ENCODE data around the gene WWOX. TPM values are rescaled to one million over a fixed set of nuclear protein-coding genes. Genes with fewer than 3 reads are reported as not detected.

WWOX gene
- total and polyA plus RNA-seq, 2 donors (not counting 3 experiments of a cell fraction or from before 2014, with no cell fraction given) = 6.2 to 12.5 TPM

- no peaks in the 10 kb centered on the region for H3K9me3 ChIP-seq (replicated peaks; ENCODE audit: control insufficient read depth, insufficient read depth, low read length)
- ChIA-PET POLR2A (no interaction called here), CTCF (no interaction called here)
- no peak overlapping the region for H3K27ac ChIP-seq (ENCODE audit: insufficient read depth, low read depth, low read length)
- DNase-seq (ENCODE audit: low read depth, low spot score) (no peak), FAIRE-seq (no peak)
- H3K9me1 ChIP-seq (replicated peaks; ENCODE audit: control insufficient read depth, extremely low read depth, insufficient read depth, low read length) = no peaks in the 10 kb centered on the region
- no peak overlapping the region for H2AFZ ChIP-seq (ENCODE audit: low read depth, low read length)
- intact Hi-C loops (cut with micrococcal nuclease) = no loop called here
- BruUV-seq (replicated peaks) = no TSS peak
- H3K4me1 ChIP-seq (ENCODE audit: control insufficient read depth, extremely low read depth, insufficient read depth, low read length) = no peaks in the 10 kb centered on the region
- H3K36me3 ChIP-seq (ENCODE audit: control insufficient read depth in 2 of 2, extremely low read depth in 1 of 2, insufficient read depth in 2 of 2, low read length in 2 of 2) = no peaks in the 10 kb centered on the region
- no peaks in the 10 kb centered on the region for H3K79me2 ChIP-seq (ENCODE audit: control insufficient read depth, insufficient read depth, low read length)
- no peak for TF ChIP-seq MAX (IDR thresholded peaks at IDR 0.05; ENCODE audit: insufficient read depth, insufficient read length)
- no peaks in the 10 kb centered on the region for H3K27me3 ChIP-seq (ENCODE audit: control insufficient read depth in 2 of 2, insufficient read depth in 2 of 2, low read length in 2 of 2)
- no peak overlapping the region for H3K4me3 ChIP-seq (replicated peaks in 1 of 3; ENCODE audit: insufficient read depth in 1 of 3, low read depth in 1 of 3, low read length in 3 of 3)
- H3K9ac ChIP-seq (replicated peaks; ENCODE audit: extremely low read depth, insufficient read depth, low read length) = no peak overlapping the region
- dilution Hi-C loops (cut with MboI; ENCODE audit: extremely low pct_ligation_motif_present, low sequenced_read_pairs) = no loop called here
- H3K4me2 ChIP-seq (ENCODE audit: insufficient read depth, low read length) = no peak overlapping the region
- no peaks in the 10 kb centered on the region for H4K20me1 ChIP-seq (replicated peaks; ENCODE audit: control insufficient read depth, extremely low read depth, insufficient read depth, low read length)
Observed at GRCh38 chr16:78425891-78426510, 326.5 kb downstream of the WWOX start.

- dilution Hi-C loops (cut with MboI; ENCODE audit: extremely low pct_ligation_motif_present, low sequenced_read_pairs) = no loop called here
Observed at GRCh38 chr16:78428193-78428592, 328.7 kb downstream of the WWOX start.

More at GRCh38 chr16:78428193-78428592, 328.7 kb downstream of the WWOX start:
- FAIRE-seq (no peak), DNase-seq (ENCODE audit: low read depth, low spot score) (no peak)
- Histone ChIP-seq H3K36me3 (ENCODE audit: control insufficient read depth in 2 of 2, extremely low read depth in 1 of 2, insufficient read depth in 2 of 2, low read length in 2 of 2) (no peaks in the 10 kb centered on the region), H3K79me2 (ENCODE audit: control insufficient read depth, insufficient read depth, low read length) (no peaks in the 10 kb centered on the region), H3K4me3 (replicated peaks in 1 of 3; ENCODE audit: insufficient read depth in 1 of 3, low read depth in 1 of 3, low read length in 3 of 3) (no peak overlapping the region), H3K9me3 (replicated peaks; ENCODE audit: control insufficient read depth, insufficient read depth, low read length) (no peaks in the 10 kb centered on the region), H3K27me3 (ENCODE audit: control insufficient read depth in 2 of 2, insufficient read depth in 2 of 2, low read length in 2 of 2) (no peaks in the 10 kb centered on the region), H3K4me2 (ENCODE audit: insufficient read depth, low read length) (no peak overlapping the region), H4K20me1 (replicated peaks; ENCODE audit: control insufficient read depth, extremely low read depth, insufficient read depth, low read length) (no peaks in the 10 kb centered on the region), H3K4me1 (ENCODE audit: control insufficient read depth, extremely low read depth, insufficient read depth, low read length) (no peaks in the 10 kb centered on the region), H3K9ac (replicated peaks; ENCODE audit: extremely low read depth, insufficient read depth, low read length) (no peak overlapping the region), H3K27ac (ENCODE audit: insufficient read depth, low read depth, low read length) (no peak overlapping the region), H3K9me1 (replicated peaks; ENCODE audit: control insufficient read depth, extremely low read depth, insufficient read depth, low read length) (no peaks in the 10 kb centered on the region), H2AFZ (ENCODE audit: low read depth, low read length) (no peak overlapping the region)
- CTCF ChIA-PET = no interaction called here
- no TSS peak for BruUV-seq (replicated peaks)
- POLR2A ChIA-PET = no interaction called here
- intact Hi-C loops (cut with micrococcal nuclease) = no loop called here
- TF ChIP-seq CTCF (IDR thresholded peaks at IDR 0.05; ENCODE audit: extremely low read depth in 1 of 2, insufficient read depth in 1 of 2, low read depth in 1 of 2, low read length in 2 of 2) (no peak), GATA2 (IDR thresholded peaks at IDR 0.05; ENCODE audit: insufficient read depth, insufficient read length, low read depth, low read length) (no peak), JUN (IDR thresholded peaks at IDR 0.05; ENCODE audit: borderline replicate concordance, insufficient read depth, insufficient read length, low read depth) (no peak), EZH2 (IDR thresholded peaks at IDR 0.05; ENCODE audit: borderline replicate concordance, low read depth, low read length, severe bottlenecking) (no peak), MAX (IDR thresholded peaks at IDR 0.05; ENCODE audit: insufficient read depth, insufficient read length) (no peak)
